Osteoblast (primary cell): ENCODE measurements around the gene CTU2. TPM values are rescaled to one million over a fixed set of nuclear protein-coding genes. Genes with fewer than 3 reads are reported as not detected.

Experiments
- DNase-seq: peaks from one replicate; pipeline ENCODE4 v3.0.0; 2011; ENCODE audit warnings: low spot score, mixed read lengths; ENCODE audit not compliant: insufficient read length; ENCODE audit errors: missing footprints
- H2AFZ ChIP-seq: 2 replicates; pipeline ENCODE4 v1.6.0; 2011; ENCODE audit warnings: mild to moderate bottlenecking, low read length
- H3K27ac ChIP-seq: 2 replicates; pipeline ENCODE4 v1.5.1; 2011; ENCODE audit warnings: mild to moderate bottlenecking, low read depth, low read length, moderate library complexity
- H3K27me3 ChIP-seq: 2 replicates; pipeline ENCODE4 v1.6.0; 2012; ENCODE audit warnings: mild to moderate bottlenecking, control low read depth, inconsistent platforms, low read length, moderate library complexity; ENCODE audit not compliant: insufficient read depth
- H3K36me3 ChIP-seq: 2 replicates; pipeline ENCODE4 v1.5.1; 2011; ENCODE audit warnings: mild to moderate bottlenecking, low read length, control low read depth, moderate library complexity; ENCODE audit not compliant: insufficient read depth
- H3K4me1 ChIP-seq: 2 replicates; pipeline ENCODE4 v1.5.1; 2011; ENCODE audit warnings: mild to moderate bottlenecking, low read length, control low read depth, moderate library complexity; ENCODE audit not compliant: insufficient read depth
- H3K4me2 ChIP-seq: 2 replicates; pipeline ENCODE4 v1.6.0; 2011; ENCODE audit warnings: mild to moderate bottlenecking, low read length; ENCODE audit not compliant: insufficient read depth
- H3K4me3 ChIP-seq: fragments of 200-600 bp; sonication (generic); 3 replicates; pipeline ENCODE4 v1.5.1; 2012; ENCODE audit warnings: mild to moderate bottlenecking, low read length, inconsistent platforms; ENCODE audit not compliant: insufficient read depth
- H3K79me2 ChIP-seq: 2 replicates; pipeline ENCODE4 v1.6.0; 2012; ENCODE audit warnings: mild to moderate bottlenecking, low read length, control low read depth, inconsistent platforms; ENCODE audit not compliant: insufficient read depth
- H3K9me3 ChIP-seq: 2 replicates; pipeline ENCODE4 v1.5.1; 2011; ENCODE audit warnings: low read depth, low read length, control low read depth
- H4K20me1 ChIP-seq: 2 replicates; pipeline ENCODE4 v1.6.0; 2012; ENCODE audit warnings: mild to moderate bottlenecking, low read length, control low read depth; ENCODE audit not compliant: insufficient read depth
- total RNA-seq: library from RNA; depleted of rRNA; stranded (reverse); fragments of >200 nt; gene quantifications from 2 replicates; pipeline ENCODE4 v1.2.3, GENCODE V29; 2012
- TF ChIP-seq, protein P1 (sequence below): IDR thresholded peaks from 2 replicates; pipeline ENCODE4 v1.5.1; 2011; ENCODE audit warnings: mild to moderate bottlenecking, low read depth, low read length, moderate library complexity; ENCODE audit errors: extremely low read depth

Gene CTU2
- total RNA-seq, 1 donor, result 14.8 TPM

DNA sequence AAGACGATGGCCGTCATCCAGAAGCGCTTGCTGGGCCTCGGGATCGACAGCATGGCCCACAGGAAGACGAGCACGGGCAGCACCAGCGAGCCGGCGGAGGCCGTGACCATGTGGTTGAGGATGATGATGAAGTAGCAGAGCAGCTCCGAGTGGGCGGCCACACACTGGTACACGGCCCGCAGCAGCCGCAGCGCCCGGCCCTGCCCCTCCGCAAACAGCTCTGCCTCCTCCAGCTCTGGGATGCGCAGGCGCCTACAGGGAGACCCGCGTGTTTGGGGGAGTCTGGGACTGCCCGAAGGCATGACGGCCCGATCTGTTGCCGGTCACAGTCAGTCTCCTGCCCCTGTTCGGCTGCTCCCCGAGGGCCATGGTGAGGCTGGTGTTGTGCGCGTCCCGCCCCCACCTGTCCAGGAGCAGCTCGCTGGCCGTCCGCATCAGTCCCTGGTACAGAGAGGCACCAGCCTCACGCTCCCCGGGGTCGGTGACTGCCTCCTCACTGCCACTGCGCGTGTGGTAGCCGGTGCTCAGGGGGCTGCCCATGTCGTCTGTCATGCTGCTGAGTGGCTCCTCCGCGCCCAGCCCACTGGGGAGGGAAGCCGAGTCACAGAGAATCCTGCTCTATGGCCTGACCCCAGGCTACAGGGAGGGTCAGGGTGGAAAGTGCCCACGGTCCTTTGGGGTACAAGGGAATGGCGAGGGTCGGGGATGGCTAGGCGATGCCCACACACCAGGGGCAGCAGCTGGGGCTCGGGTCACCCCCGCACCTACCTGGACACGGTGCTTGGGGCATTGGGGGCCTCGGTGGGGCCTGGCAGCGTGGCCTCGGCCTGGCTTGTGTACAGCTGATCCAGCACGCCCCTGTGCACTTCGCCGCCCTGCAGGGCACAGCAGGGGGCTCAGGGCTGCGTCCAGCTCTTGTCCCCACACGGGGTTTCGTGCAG, 15.8 kb downstream of the CTU2 start:
- Histone ChIP-seq H3K4me2 (no peak overlapping the region), H3K4me1 (no peaks in the 10 kb centered on the region), H3K27ac (no peak overlapping the region), H2AFZ (no peak overlapping the region), H3K9me3 (no peaks in the 10 kb centered on the region), H4K20me1 (peaks cover 11% of the 10 kb centered on the region), H3K27me3 (no peaks in the 10 kb centered on the region), H3K4me3 (no peak overlapping the region), H3K79me2 (peaks cover 10% of the 10 kb centered on the region), H3K36me3 (peaks cover 88% of the 10 kb centered on the region)
- peak; percentile 86 for DNase-seq
- TF ChIP-seq, protein P1, sequence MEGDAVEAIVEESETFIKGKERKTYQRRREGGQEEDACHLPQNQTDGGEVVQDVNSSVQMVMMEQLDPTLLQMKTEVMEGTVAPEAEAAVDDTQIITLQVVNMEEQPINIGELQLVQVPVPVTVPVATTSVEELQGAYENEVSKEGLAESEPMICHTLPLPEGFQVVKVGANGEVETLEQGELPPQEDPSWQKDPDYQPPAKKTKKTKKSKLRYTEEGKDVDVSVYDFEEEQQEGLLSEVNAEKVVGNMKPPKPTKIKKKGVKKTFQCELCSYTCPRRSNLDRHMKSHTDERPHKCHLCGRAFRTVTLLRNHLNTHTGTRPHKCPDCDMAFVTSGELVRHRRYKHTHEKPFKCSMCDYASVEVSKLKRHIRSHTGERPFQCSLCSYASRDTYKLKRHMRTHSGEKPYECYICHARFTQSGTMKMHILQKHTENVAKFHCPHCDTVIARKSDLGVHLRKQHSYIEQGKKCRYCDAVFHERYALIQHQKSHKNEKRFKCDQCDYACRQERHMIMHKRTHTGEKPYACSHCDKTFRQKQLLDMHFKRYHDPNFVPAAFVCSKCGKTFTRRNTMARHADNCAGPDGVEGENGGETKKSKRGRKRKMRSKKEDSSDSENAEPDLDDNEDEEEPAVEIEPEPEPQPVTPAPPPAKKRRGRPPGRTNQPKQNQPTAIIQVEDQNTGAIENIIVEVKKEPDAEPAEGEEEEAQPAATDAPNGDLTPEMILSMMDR, result no peak

DNA sequence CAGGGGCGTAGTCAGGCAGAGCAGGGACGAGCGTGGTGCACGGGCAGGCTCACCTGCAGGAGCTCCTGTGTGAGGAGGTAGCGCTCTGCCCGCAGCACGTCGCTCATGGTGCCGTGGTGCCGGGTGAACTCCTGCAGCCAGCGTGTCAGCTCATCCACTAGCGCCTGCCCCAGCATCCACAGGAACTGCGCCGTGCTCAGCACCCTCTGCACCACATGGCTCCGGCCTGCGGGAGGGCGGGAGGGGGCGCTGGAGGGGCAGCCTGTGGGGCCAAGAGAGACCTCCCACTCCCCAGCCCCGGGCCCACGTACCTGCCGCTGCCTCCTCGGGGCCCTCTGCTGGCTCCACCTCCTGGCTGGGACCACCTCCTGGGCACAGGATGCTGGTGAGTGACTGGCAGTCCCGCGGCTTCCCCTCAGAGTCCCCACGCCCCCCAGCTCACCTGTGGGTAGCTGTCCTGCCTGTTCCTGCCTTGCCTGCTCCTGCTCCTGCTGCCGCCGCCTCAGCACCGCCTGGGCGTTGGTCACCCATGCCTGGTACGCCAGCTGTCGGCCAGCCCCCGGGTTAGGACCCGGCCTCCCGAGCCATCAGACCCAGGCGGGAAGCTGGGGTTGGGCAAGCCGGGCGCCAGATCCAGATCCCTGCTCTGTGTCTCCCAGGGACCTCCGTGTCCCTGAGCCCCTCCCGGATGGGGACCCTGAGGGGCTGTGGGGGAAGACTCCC, 16.6 kb downstream of the CTU2 start:
- H2AFZ ChIP-seq, result no peak overlapping the region
- no peak overlapping the region for H3K27ac ChIP-seq
- H3K4me3 ChIP-seq, result no peak overlapping the region
- H3K27me3 ChIP-seq, result no peaks in the 10 kb centered on the region
- H4K20me1 ChIP-seq, result peaks cover 8% of the 10 kb centered on the region
- no peaks in the 10 kb centered on the region for H3K4me1 ChIP-seq
- no peaks in the 10 kb centered on the region for H3K9me3 ChIP-seq
- TF ChIP-seq, protein P1, result no peak
- H3K36me3 ChIP-seq, result peaks cover 85% of the 10 kb centered on the region
- peaks cover 14% of the 10 kb centered on the region for H3K79me2 ChIP-seq
- H3K4me2 ChIP-seq, result no peak overlapping the region
- DNase-seq, result no peak

DNA sequence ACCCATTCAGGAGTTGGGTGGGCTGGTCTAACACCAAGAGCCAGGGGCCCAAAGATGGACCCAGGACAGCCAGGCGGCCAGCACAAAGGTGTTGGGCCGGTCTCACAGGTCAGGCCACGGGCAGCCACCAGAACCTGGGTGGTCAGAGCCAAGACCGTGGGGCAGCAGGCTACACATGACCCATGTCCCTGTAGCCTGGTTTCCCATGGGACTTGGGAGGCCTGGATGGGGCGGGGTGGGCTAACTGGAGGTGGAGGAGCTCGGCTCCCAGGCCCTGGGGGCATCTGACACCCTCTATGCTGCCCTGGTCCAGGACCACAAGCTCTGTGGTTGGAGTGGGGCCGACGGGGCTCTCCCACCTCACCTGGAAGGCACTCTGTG, 17.2 kb downstream of the CTU2 start:
- Histone ChIP-seq H3K79me2 (peaks cover 16% of the 10 kb centered on the region), H2AFZ (no peak overlapping the region), H4K20me1 (peaks cover 8% of the 10 kb centered on the region), H3K4me1 (no peaks in the 10 kb centered on the region), H3K27ac (no peak overlapping the region), H3K9me3 (no peaks in the 10 kb centered on the region), H3K36me3 (peaks cover 81% of the 10 kb centered on the region), H3K4me2 (no peak overlapping the region), H3K4me3 (no peak overlapping the region), H3K27me3 (no peaks in the 10 kb centered on the region)
- TF ChIP-seq, protein P1, result no peak
- no peak for DNase-seq

DNA sequence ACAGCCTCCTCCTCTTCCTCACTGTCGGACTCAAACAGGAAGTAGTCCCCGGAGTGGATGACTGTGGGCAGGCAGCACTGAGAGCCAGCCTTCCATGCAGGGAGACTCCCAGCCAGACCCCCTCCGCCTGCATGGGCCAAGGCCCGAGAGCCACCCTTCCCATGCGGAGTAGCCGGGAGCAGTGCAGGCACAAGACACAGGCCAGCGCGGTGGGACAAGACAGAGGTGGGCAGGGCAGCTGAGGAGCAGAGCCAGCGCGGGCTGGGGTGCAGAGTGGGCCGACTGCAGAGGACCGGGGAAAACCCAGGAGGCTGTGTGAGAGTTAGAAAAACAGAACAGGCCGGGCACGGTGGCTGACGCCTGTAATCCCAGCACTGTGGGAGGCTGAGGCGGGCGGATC, 17.6 kb downstream of the CTU2 start:
- Histone ChIP-seq H2AFZ (no peak overlapping the region), H3K4me2 (no peak overlapping the region), H3K27me3 (no peaks in the 10 kb centered on the region), H3K27ac (no peak overlapping the region), H3K4me1 (no peaks in the 10 kb centered on the region), H3K79me2 (peaks cover 16% of the 10 kb centered on the region), H3K4me3 (no peak overlapping the region), H3K9me3 (no peaks in the 10 kb centered on the region), H4K20me1 (peaks cover 8% of the 10 kb centered on the region), H3K36me3 (peaks cover 77% of the 10 kb centered on the region)
- TF ChIP-seq, protein P1, result no peak
- DNase-seq, result no peak
